HUES6 (cell line): ENCODE data around the gene SORCS1.

Experiments
- H3K27ac ChIP-seq: 2 replicates; pipeline ENCODE4 v1.7.0; 2013; ENCODE audit warnings: low read depth, mild to moderate bottlenecking, low read length, inconsistent platforms
- H3K27me3 ChIP-seq: 2 replicates; pipeline ENCODE4 v1.6.1; 2013; ENCODE audit warnings: low read length; ENCODE audit not compliant: control insufficient read depth, insufficient read depth
- H3K36me3 ChIP-seq: 2 replicates; pipeline ENCODE4 v1.6.1; 2013; ENCODE audit warnings: low read length; ENCODE audit not compliant: control insufficient read depth, insufficient read depth
- H3K4me1 ChIP-seq: 2 replicates; pipeline ENCODE4 v1.6.1; 2013; ENCODE audit warnings: low read length; ENCODE audit not compliant: control insufficient read depth, insufficient read depth
- H3K4me3 ChIP-seq: 2 replicates; pipeline ENCODE4 v1.5.1; 2013; ENCODE audit warnings: low read depth, low read length
- H3K9ac ChIP-seq: one replicate; pipeline ENCODE4 v1.6.1; 2013; ENCODE audit warnings: mild to moderate bottlenecking, low read length
- H3K9me3 ChIP-seq: 2 replicates; pipeline ENCODE4 v1.6.1; 2013; ENCODE audit warnings: low read depth, low read length; ENCODE audit not compliant: control insufficient read depth, insufficient read depth

SORCS1 gene

DNA sequence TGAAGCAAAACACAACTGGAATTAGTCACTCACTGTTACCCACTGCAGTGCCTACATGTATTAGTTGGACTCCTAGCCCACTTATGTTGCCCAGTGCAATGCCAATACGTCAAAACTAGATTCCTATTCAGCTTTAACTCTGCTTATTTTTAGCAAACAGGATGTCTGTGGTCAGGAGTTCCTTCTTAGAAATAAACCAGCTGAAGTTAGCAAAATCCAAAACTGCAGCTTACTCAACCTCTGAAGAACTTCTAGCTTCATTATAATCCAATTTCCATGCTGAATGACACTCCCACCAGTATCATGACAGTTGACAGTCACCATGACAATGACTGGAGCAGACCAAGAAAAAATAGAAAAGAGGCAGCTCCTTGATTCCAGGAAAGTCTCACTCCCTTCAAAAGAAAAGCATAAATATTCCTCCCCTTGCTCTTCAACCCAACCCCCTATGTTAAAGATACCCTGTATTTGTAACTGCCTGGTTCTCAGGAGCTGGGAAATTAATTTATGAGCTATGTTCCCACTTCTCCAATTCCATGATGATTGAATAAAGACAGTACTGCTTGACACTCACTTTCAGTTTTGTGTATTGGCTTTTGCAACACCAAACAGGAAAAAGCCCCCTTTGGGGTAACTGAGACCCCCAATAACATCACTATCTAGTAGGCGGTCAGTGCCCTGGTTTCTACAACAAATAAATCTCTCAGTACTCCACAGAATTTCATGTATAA lies 327.4 kb downstream of the SORCS1 start:
- H3K4me3 ChIP-seq: no peak overlapping the region
- no peaks in the 10 kb centered on the region for H3K4me1 ChIP-seq
- H3K9me3 ChIP-seq: no peaks in the 10 kb centered on the region
- no peak overlapping the region for H3K9ac ChIP-seq
- no peaks in the 10 kb centered on the region for H3K27me3 ChIP-seq
- no peaks in the 10 kb centered on the region for H3K36me3 ChIP-seq
- no peak overlapping the region for H3K27ac ChIP-seq

DNA sequence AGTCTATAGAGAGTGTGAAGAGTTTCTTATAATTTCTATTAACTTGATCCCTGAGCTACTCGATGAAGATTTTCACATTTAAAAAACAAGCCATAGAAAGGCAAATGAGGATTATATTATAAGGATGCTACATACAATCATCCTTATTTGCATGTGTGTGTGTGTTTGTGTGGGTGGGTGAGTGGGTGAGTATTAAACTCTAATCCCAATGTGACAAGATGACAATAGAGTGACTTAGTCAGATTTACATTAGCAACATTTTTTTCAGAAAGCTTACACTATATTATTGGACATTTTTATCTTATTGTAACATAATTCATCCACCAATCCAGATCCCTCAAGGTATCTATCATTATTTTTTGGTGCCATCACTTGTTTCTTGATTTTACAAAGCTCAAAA lies 331.7 kb downstream of the SORCS1 start:
- H3K9ac ChIP-seq: no peak overlapping the region

GRCh38 chr10:106830471-106830870 lies 334.0 kb downstream of the SORCS1 start:
- H3K9me3 ChIP-seq: no peaks in the 10 kb centered on the region
- no peak overlapping the region for H3K4me3 ChIP-seq
- H3K27ac ChIP-seq: no peak overlapping the region
- no peaks in the 10 kb centered on the region for H3K36me3 ChIP-seq
- H3K9ac ChIP-seq: no peak overlapping the region
- no peaks in the 10 kb centered on the region for H3K27me3 ChIP-seq
- H3K4me1 ChIP-seq: no peaks in the 10 kb centered on the region

More for the DNA sequence above, 331.7 kb downstream of the SORCS1 start:
- Histone ChIP-seq H3K4me1 (no peaks in the 10 kb centered on the region), H3K4me3 (no peak overlapping the region), H3K9me3 (no peaks in the 10 kb centered on the region), H3K36me3 (no peaks in the 10 kb centered on the region), H3K27me3 (no peaks in the 10 kb centered on the region), H3K27ac (no peak overlapping the region)

DNA sequence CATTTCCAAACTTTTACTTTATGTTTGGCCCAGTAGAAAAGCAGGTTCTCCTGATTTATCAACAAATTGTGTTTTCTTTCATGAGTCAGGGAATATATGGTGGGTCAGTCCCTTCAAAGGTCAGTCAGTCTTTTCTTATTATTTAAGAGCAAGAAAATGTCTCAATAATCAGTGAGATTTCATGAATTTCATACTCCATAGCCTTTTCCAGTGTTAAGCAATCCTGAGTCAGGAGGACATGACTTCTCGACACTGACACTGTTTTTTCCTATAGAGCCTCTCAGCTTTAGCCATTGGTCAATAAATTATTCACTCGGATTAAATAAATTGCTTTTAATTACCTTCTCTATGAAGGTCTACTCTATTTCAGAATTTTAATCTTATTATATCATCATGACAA lies 334.5 kb downstream of the SORCS1 start:
- Histone ChIP-seq H3K27ac (no peak overlapping the region), H3K9me3 (no peaks in the 10 kb centered on the region), H3K9ac (no peak overlapping the region), H3K4me3 (no peak overlapping the region), H3K4me1 (no peaks in the 10 kb centered on the region), H3K27me3 (no peaks in the 10 kb centered on the region), H3K36me3 (no peaks in the 10 kb centered on the region)

GRCh38 chr10:106826716-106827115 lies 337.8 kb downstream of the SORCS1 start:
- Histone ChIP-seq H3K27me3 (no peaks in the 10 kb centered on the region), H3K9me3 (no peaks in the 10 kb centered on the region), H3K9ac (no peak overlapping the region), H3K4me1 (no peaks in the 10 kb centered on the region), H3K27ac (no peak overlapping the region), H3K4me3 (no peak overlapping the region), H3K36me3 (no peaks in the 10 kb centered on the region)

- Histone ChIP-seq H3K9ac (no peak overlapping the region), H3K27ac (no peak overlapping the region), H3K9me3 (no peaks in the 10 kb centered on the region), H3K4me1 (no peaks in the 10 kb centered on the region), H3K4me3 (no peak overlapping the region), H3K36me3 (no peaks in the 10 kb centered on the region), H3K27me3 (no peaks in the 10 kb centered on the region)
These were observed 338.7 kb downstream of the SORCS1 start for GRCh38 chr10:106825576-106826364.

GRCh38 chr10:106820579-106820978 lies 343.9 kb downstream of the SORCS1 start:
- no peaks in the 10 kb centered on the region for H3K9me3 ChIP-seq
- H3K36me3 ChIP-seq: no peaks in the 10 kb centered on the region
- no peak overlapping the region for H3K27ac ChIP-seq
- H3K4me3 ChIP-seq: no peak overlapping the region
- H3K27me3 ChIP-seq: no peaks in the 10 kb centered on the region
- H3K4me1 ChIP-seq: no peaks in the 10 kb centered on the region
- H3K9ac ChIP-seq: no peak overlapping the region

DNA sequence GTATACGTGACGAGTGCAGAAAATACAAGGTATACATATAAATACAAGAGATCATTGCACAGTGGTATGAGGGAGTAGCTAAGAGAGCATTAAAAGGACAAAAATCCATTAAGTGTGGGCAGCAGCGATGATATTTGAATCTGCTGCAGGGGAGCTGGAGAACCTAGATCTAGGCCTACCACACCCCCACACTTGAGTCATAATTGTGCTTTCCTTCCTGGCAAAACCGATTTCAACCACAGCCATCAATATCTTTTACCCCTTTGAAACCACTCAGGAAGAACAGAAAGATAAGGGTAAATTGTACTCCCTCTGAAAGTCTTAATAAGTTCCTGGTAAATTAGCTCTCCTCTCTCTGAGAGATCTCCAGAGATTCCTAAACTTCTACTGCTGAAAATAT lies 345.0 kb downstream of the SORCS1 start:
- no peak overlapping the region for H3K4me3 ChIP-seq
- no peaks in the 10 kb centered on the region for H3K9me3 ChIP-seq
- H3K4me1 ChIP-seq: no peaks in the 10 kb centered on the region
- H3K9ac ChIP-seq: no peak overlapping the region
- H3K27ac ChIP-seq: no peak overlapping the region
- H3K36me3 ChIP-seq: no peaks in the 10 kb centered on the region
- no peaks in the 10 kb centered on the region for H3K27me3 ChIP-seq

GRCh38 chr10:106816318-106817085 lies 348.0 kb downstream of the SORCS1 start:
- H3K27me3 ChIP-seq: no peaks in the 10 kb centered on the region
- no peak overlapping the region for H3K27ac ChIP-seq
- no peaks in the 10 kb centered on the region for H3K36me3 ChIP-seq
- no peaks in the 10 kb centered on the region for H3K4me1 ChIP-seq
- H3K9me3 ChIP-seq: no peaks in the 10 kb centered on the region
- no peak overlapping the region for H3K9ac ChIP-seq
- H3K4me3 ChIP-seq: no peak overlapping the region

DNA sequence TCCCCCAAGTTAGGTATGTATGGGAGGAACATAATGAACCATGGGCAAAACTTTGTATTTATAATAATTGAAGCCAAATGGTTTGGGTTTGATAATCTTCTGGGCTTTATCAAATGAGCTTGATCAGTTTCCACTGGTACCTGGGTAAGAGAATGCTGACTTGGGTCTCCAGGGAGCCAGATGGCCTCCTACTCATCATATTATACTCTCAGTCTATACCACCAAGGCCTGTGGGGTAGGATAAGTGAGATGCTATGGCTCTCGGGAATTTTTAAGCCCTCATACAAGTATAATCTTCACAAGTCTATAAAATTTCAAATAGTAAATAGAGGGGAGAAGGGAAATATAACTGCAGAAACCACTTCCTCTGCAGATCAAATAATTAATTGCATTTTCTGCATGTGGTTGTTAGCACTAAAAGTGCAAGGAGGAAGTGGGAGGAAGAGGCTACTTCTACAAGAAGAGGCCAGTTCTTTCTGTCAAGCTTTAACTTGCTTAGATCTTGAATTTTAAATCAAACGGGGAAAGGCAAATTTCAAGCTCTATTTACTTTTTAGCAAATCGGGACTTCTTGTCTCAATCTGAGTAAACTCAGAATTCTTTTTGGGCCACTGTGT lies 349.0 kb downstream of the SORCS1 start:
- no peaks in the 10 kb centered on the region for H3K9me3 ChIP-seq
- no peaks in the 10 kb centered on the region for H3K36me3 ChIP-seq
- no peak overlapping the region for H3K27ac ChIP-seq
- H3K9ac ChIP-seq: no peak overlapping the region
- H3K4me1 ChIP-seq: no peaks in the 10 kb centered on the region
- H3K4me3 ChIP-seq: no peak overlapping the region
- H3K27me3 ChIP-seq: no peaks in the 10 kb centered on the region
